LoVo (cell line): ENCODE results near the gene EXOC1L.

Experiments used
- DNase-seq: peaks from one replicate; pipeline ENCODE4 v3.0.0-alpha.2; 2016; ENCODE audit warnings: low spot score

EXOC1L gene

GRCh38 chr4:55884093-55884850, 64.7 kb downstream of the EXOC1L start:
- DNase-seq = no peak

- DNase-seq = no peak
Observed at GRCh38 chr4:55884851-55885219, 65.2 kb downstream of the EXOC1L start.
